Gastroesophageal sphincter (tissue), 4 donors: Measurements from ENCODE around the gene GRXCR2. TPM values are rescaled to one million over a fixed set of nuclear protein-coding genes. Genes with fewer than 3 reads are reported as not detected.
A peak's percentile ranks its signal among the peaks of the same experiment; 100 is the strongest.

Experiments
- ATAC-seq: fragments of 150-250 bp; one replicate; pipeline ENCODE4 v1.9.1; 2016; ENCODE audit warnings: mild to moderate bottlenecking, moderate library complexity
- H3K27ac ChIP-seq, 4 donors: fragments of 200-600 bp; sonication (generic) in 3 of 4; 1 replicate in 3 of 4; 2 replicates in 1 of 4; pipeline ENCODE4 v1.5.1; 2016 to 2019
- H3K27me3 ChIP-seq: fragments of 200-600 bp; sonication (generic); one replicate; pipeline ENCODE4 v1.5.1; 2019
- H3K36me3 ChIP-seq, 2 donors: fragments of 200-600 bp; sonication (generic); one replicate each; pipeline ENCODE4 v1.5.1; 2019; ENCODE audit warnings: control low read depth in 1 of 2
- H3K4me1 ChIP-seq, 3 donors: fragments of 200-600 bp; sonication (generic); 1 replicate in 2 of 3; 2 replicates in 1 of 3; pipeline ENCODE4 v1.5.1; 2016 to 2019; ENCODE audit warnings: control low read depth in 2 of 3
- H3K4me3 ChIP-seq, 2 donors: fragments of 200-600 bp; sonication (generic); one replicate each; pipeline ENCODE4 v1.5.1; 2019; ENCODE audit warnings: mild to moderate bottlenecking in 1 of 2, moderate library complexity in 1 of 2
- H3K9me3 ChIP-seq, 3 donors: fragments of 200-600 bp; sonication (generic); one replicate each; pipeline ENCODE4 v1.5.1; 2017 to 2019; ENCODE audit warnings: control low read depth in 2 of 3
- CTCF ChIP-seq, 4 experiments: fragments of 200-600 bp in 2 of 4; fragments of 450-650 bp in 2 of 4; sonication (generic) in 1 of 4; IDR thresholded peaks; one replicate each; pipeline ENCODE4 v1.5.1; 2017 to 2019; ENCODE audit warnings: antibody characterized with exemption in 4 of 4, mild to moderate bottlenecking in 2 of 4, moderate library complexity in 2 of 4
- EP300 ChIP-seq: sonication (generic); formaldehyde crosslinking; IDR thresholded peaks from one replicate; pipeline ENCODE4 v1.6.1; 2017; ENCODE audit warnings: antibody characterized with exemption, mild to moderate bottlenecking
- POLR2A ChIP-seq, 2 donors: fragments of 450-650 bp; IDR thresholded peaks; one replicate each; pipeline ENCODE4 v1.6.1; 2017; ENCODE audit warnings: antibody characterized with exemption in 2 of 2, mild to moderate bottlenecking in 2 of 2, moderate library complexity in 1 of 2
- POLR2AphosphoS5 ChIP-seq: sonication (generic); formaldehyde crosslinking; IDR thresholded peaks from one replicate; pipeline ENCODE4 v1.6.1; 2017; ENCODE audit warnings: antibody characterized with exemption
- WGBS, 2 donors: methylation state at CpG; one replicate each; pipeline ENCODE4 v1.1.5; 2018; ENCODE audit warnings: low coverage in 1 of 2; 5-methylcytosine and 5-hydroxymethylcytosine counted together
- total RNA-seq, 4 donors: library from RNA; depleted of rRNA; stranded (reverse); fragments of >200 nt; gene quantifications; one replicate each; pipeline ENCODE4 v1.1.0, GENCODE V29; 2016

The GRXCR2 gene
- total RNA-seq, 4 donors from 2014 or later: not detected

DNA sequence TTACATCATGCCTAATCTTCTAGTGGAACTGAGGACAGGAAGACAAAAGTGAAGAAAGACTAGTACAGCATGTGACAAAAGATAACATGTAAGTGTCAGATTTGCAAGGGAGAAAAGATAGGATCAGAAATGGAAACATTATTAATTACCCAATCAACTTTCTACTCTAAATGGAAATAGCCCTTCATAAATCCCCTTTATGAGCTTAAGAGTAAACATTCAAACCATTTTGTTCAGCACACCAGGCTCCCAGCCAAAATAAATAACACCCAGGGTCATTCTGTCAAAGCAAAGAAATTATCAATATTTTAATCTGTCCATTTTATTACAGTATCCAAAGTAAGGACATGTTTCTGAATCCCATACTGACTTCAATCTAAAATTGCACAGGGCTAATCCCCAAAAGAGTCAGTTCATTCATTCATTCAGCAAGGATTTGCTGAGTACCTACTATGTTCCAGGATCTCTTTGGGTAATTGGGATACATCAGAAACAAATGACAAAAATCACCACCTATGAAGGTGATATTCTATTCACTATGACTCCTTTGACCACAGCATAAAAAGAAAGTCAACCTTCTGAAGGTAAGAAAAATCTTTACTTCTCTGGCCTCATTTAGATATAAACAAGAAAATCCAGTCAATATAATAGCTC lies 43.0 kb downstream of the GRXCR2 start:
- TF ChIP-seq POLR2AphosphoS5 (no peak), POLR2A (IDR thresholded peaks at IDR 0.05) (no peak), CTCF (IDR thresholded peaks at IDR 0.05) (no peak), EP300 (no peak)
- Histone ChIP-seq H3K27me3 (no peaks in the 10 kb centered on the region), H3K36me3 (no peaks in the 10 kb centered on the region), H3K4me1 (peaks cover 0 to 41% (median 15%) of the 10 kb centered on the region in 3 donors), H3K4me3 (no peak overlapping the region), H3K9me3 (no peaks in the 10 kb centered on the region), H3K27ac (peak overlapping the region in 3 of 4 donors; percentile 45 to 67 (median 66))
- ATAC-seq: no peak

DNA sequence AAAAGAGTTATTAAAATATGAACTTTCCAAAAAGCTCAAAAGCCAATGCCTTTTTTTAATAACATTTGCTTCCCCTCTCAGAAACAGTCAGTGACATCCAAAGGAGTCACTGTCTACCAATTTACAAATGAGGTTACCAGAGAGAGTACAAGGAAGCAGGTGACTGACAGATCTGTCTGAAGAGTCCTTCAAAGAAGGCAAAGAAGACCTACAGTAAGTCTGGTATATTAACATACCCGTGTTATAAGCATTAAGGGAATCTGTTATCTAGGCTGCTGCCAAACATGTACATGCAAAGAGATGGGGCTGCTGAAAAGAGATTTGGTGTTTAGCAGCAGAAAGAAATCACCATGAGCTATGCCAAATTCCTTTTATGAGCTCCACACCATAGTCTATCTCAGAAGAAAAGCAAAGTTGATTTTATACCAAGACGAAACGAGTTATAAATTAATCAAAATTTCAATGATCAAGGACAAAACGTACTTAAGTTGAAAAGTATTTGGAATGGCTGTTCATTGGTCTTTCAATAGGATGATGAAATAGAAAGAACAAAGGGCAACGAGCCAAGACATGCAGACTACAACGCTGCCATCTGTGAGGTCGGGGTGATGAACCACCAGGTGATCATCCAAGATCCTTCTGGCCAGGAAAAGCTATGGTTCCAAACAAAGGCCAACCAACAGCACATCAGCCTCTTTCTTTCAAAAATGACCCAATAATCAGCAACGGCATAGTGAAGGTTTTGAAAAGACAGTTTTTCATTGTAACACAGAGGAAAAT lies 45.7 kb downstream of the GRXCR2 start:
- no peak for ATAC-seq
- H3K36me3 ChIP-seq: no peaks in the 10 kb centered on the region
- no peaks in the 10 kb centered on the region for H3K27me3 ChIP-seq
- H3K27ac ChIP-seq: no peak overlapping the region
- WGBS, 2 donors: 68% methylated on average over 8 of the region's 8 CpGs
- TF ChIP-seq EP300: no peak
- no peak for TF ChIP-seq POLR2AphosphoS5
- H3K4me3 ChIP-seq: no peak overlapping the region
- H3K9me3 ChIP-seq: no peaks in the 10 kb centered on the region
- peaks cover 0 to 24% (median 15%) of the 10 kb centered on the region in 3 donors for H3K4me1 ChIP-seq

DNA sequence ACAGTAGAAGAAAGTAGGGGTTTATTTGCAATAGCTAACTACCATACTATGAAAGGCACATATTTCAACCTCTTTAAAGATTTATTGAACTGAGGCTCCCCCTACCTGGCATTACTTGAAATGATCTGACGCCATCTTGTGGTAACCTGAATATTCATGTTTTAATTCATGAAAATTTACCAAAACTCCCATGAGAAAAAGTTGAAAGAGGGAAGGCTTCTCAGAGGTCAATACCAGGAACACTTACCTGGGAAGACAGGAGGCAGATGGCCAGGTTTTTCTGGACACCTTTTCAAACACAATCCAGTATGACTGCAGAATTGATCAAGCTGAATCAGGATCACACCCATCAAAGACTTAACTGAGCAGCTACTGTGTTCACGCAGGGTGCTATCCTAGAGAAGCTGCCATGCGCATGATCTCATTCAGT lies 47.0 kb downstream of the GRXCR2 start:
- ATAC-seq: no peak
- 13 to 63% methylated on average over 1 to 3 of the region's 3 CpGs for WGBS, 2 donors
- no peaks in the 10 kb centered on the region for H3K27me3 ChIP-seq
- H3K27ac ChIP-seq: no peak overlapping the region
- no peak overlapping the region for H3K4me3 ChIP-seq
- TF ChIP-seq CTCF (IDR thresholded peaks at IDR 0.05) (peak; percentile 52 to 71 (median 68)), POLR2A (IDR thresholded peaks at IDR 0.05) (no peak), POLR2AphosphoS5 (no peak)
- H3K9me3 ChIP-seq: no peaks in the 10 kb centered on the region
- H3K4me1 ChIP-seq: peaks cover 0 to 15% (median 6%) of the 10 kb centered on the region in 3 donors
- no peaks in the 10 kb centered on the region for H3K36me3 ChIP-seq

DNA sequence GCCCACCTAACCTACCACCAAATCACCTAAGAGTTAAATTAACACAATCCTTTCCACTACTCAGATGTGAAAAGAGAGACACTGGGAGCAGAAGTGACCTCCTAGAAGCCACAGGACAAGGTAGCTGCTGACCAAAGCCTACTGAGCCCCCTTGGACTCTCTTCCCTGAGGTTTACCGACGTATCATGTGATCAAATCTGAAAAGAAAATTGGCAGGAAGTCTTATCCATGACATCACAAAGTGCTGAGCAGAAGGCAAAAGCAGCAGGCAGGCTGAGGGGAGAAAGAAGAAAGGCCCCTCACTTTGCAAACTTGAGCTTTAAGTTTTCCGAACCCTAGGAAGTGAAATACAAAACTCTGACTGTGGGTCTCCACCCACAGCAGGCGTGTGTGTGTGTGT lies 48.8 kb downstream of the GRXCR2 start:
- H3K9me3 ChIP-seq: no peaks in the 10 kb centered on the region
- no peaks in the 10 kb centered on the region for H3K4me1 ChIP-seq
- no peak for TF ChIP-seq CTCF (IDR thresholded peaks at IDR 0.05)
- no peak for TF ChIP-seq POLR2AphosphoS5
- no peak for TF ChIP-seq EP300
- H3K4me3 ChIP-seq: no peak overlapping the region
- H3K27me3 ChIP-seq: no peaks in the 10 kb centered on the region
- no peak for ATAC-seq
- WGBS, 2 donors: 43 to 47% methylated on average over 4 of the region's 4 CpGs
- H3K27ac ChIP-seq: no peak overlapping the region
- H3K36me3 ChIP-seq: peaks cover 0 to 8% of the 10 kb centered on the region in 2 donors

GRCh38 chr5:145818604-145819003 lies 54.2 kb downstream of the GRXCR2 start:
- no peak for ATAC-seq
- WGBS, 2 donors: 85 to 89% methylated on average over 4 of the region's 4 CpGs

More at GRCh38 chr5:145818604-145819003, 54.2 kb downstream of the GRXCR2 start:
- H3K36me3 ChIP-seq: peaks cover 0 to 44% of the 10 kb centered on the region in 2 donors
- no peaks in the 10 kb centered on the region for H3K27me3 ChIP-seq
- TF ChIP-seq POLR2A (IDR thresholded peaks at IDR 0.05) (no peak), EP300 (no peak), POLR2AphosphoS5 (no peak), CTCF (IDR thresholded peaks at IDR 0.05) (no peak)
- H3K27ac ChIP-seq: no peak overlapping the region
- no peaks in the 10 kb centered on the region for H3K9me3 ChIP-seq
- no peaks in the 10 kb centered on the region for H3K4me1 ChIP-seq
- H3K4me3 ChIP-seq: no peak overlapping the region
